Measurements from ENCODE around the gene C1S.

- TF ChIP-seq CTCF (IDR thresholded peaks at IDR 0.05) = no peak
- TF ChIP-seq ZFX (IDR thresholded peaks at IDR 0.05; ENCODE audit: borderline replicate concordance) = no peak
Observed at GRCh38 chr12:7114008-7114407, 53.5 kb downstream of the C1S start.

Measured in 22Rv1 (cell line).